GM12892 (cell line): ENCODE data around the gene NTSR1.

ENCODE experiments used
- POLR2AphosphoS5 ChIP-seq: IDR thresholded peaks from 2 replicates; pipeline ENCODE4 v1.6.1; 2011; ENCODE audit warnings: low read depth, low read length, control low read depth
- TAF1 ChIP-seq: IDR thresholded peaks from 2 replicates; pipeline ENCODE4 v1.6.1; 2011; ENCODE audit warnings: low read depth, mild to moderate bottlenecking, control low read depth, low read length, borderline replicate concordance

DNA sequence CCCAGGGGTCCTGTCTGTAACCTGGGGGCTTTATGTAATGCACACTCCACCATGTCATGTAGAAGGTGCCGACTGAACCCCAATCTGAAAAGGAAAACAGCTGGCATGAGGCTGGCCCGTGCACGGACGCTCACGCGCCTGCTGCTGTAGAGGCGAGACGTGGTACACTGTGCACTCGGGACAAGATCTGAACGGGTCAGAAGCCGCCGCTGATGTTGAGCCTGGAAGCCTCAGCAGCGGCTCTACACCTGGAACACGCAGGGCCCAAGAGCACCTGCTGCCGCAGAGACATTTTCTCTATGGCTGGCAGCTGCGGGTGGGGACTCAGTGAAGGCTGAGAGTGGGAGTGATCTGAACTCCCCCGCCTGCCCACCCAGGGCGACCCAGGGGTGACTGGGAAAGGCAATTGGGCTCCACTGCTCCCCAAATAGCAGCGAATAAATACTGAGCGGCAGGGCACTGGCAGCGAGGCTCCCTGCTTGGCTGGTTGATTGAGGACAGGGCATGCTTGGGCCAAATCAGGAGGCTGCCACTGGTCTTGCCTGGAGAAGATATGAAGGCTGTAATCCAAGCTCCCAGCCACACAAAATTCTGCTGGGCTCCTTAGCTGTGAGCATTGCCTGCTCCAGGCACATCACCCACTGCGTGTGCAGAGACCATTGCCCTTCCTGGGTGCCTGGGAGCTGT is 93.5 kb downstream of the NTSR1 start:
- TF ChIP-seq POLR2AphosphoS5 (no peak), TAF1 (no peak)
